CD4-positive, alpha-beta memory T cell (primary cell): ENCODE results near the gene POLR2A. TPM values are rescaled to one million over a fixed set of nuclear protein-coding genes. Genes with fewer than 3 reads are reported as not detected.
A peak's percentile ranks its signal among the peaks of the same experiment; 100 is the strongest.
"Not testable (repeated sequence)": the region's sequence is repeated elsewhere in the genome, so short reads cannot be mapped to it uniquely, and the experiment has no call there.

ENCODE experiments used
- CTCF ChIA-PET: fragments of 350-600 bp; sonication (Branson Sonifier 250); formaldehyde crosslinking; loops from one replicate; lab custom pipeline; 2021; ENCODE audit warnings: inconsistent platforms; ENCODE audit not compliant: partially characterized antibody; lab: Charles Lee
- POLR2A ChIA-PET: fragments of 350-600 bp; sonication (Branson Sonifier 250); formaldehyde crosslinking; loops from one replicate; lab custom pipeline; 2021; ENCODE audit not compliant: partially characterized antibody; lab: Charles Lee
- DNase-seq, 5 donors: peaks; one replicate each; pipeline versions ENCODE4 v3.0.0 to v3.0.0-alpha.2; 2020 to 2022; ENCODE audit warnings: mixed read lengths in 1 of 5
- H3K27ac ChIP-seq: one replicate; pipeline ENCODE4 v1.7.0; 2013; ENCODE audit warnings: low read depth, low read length
- H3K27me3 ChIP-seq: 2 replicates; pipeline ENCODE4 v1.7.0; 2013; ENCODE audit warnings: mild to moderate bottlenecking, low read length, moderate library complexity; ENCODE audit not compliant: insufficient read depth
- H3K36me3 ChIP-seq: 2 replicates; pipeline ENCODE4 v1.7.0; 2013; ENCODE audit warnings: mild to moderate bottlenecking, low read length, moderate library complexity; ENCODE audit not compliant: insufficient read depth
- H3K4me1 ChIP-seq: 2 replicates; pipeline ENCODE4 v1.7.0; 2013; ENCODE audit warnings: mild to moderate bottlenecking, low read length, moderate library complexity; ENCODE audit not compliant: insufficient read depth
- H3K4me3 ChIP-seq, 2 donors: one replicate each; pipeline ENCODE4 v1.7.0; 2013; ENCODE audit warnings: low read length in 2 of 2, mild to moderate bottlenecking in 1 of 2
- H3K9me3 ChIP-seq, 2 donors: one replicate each; pipeline ENCODE4 v1.7.0; 2013; ENCODE audit warnings: low read length in 2 of 2, control low read depth in 1 of 2; ENCODE audit not compliant: control insufficient read depth in 1 of 2
- H3K27ac Mint-ChIP-seq, 7 donors: one replicate each; pipeline ENCODE4 v1.8.0; 2020 to 2021; ENCODE audit warnings: mixed read lengths in 7 of 7, mild to moderate bottlenecking in 6 of 7, inconsistent platforms in 3 of 7, moderate library complexity in 3 of 7
- H3K27me3 Mint-ChIP-seq, 2 donors: one replicate each; pipeline ENCODE4 v1.8.0; 2020 to 2021; ENCODE audit warnings: mixed read lengths in 2 of 2
- H3K36me3 Mint-ChIP-seq, 2 donors: one replicate each; pipeline ENCODE4 v1.8.0; 2020 to 2021; ENCODE audit warnings: mixed read lengths in 2 of 2, inconsistent platforms in 1 of 2, mild to moderate bottlenecking in 1 of 2
- H3K4me1 Mint-ChIP-seq, 4 donors: one replicate each; pipeline ENCODE4 v1.8.0; 2020 to 2021; ENCODE audit warnings: mixed read lengths in 4 of 4, mild to moderate bottlenecking in 1 of 4
- H3K4me3 Mint-ChIP-seq, 8 donors: one replicate each; pipeline ENCODE4 v1.8.0; 2020 to 2021; ENCODE audit warnings: mixed read lengths in 8 of 8, mild to moderate bottlenecking in 7 of 8, moderate library complexity in 6 of 8, inconsistent platforms in 3 of 8
- H3K9me3 Mint-ChIP-seq, 8 donors: one replicate each; pipeline ENCODE4 v1.8.0; 2020 to 2021; ENCODE audit warnings: mixed read lengths in 8 of 8, mild to moderate bottlenecking in 5 of 8, inconsistent platforms in 3 of 8, moderate library complexity in 1 of 8
- intact Hi-C: fragments of 100-400 bp; cut with micrococcal nuclease; formaldehyde crosslinking; loops from one replicate; pipeline ENCODE4 v1.15.1; 2023
- polyA plus RNA-seq, 2 donors: library from polyadenylated mRNA; unstranded; fragments of 300-500 nt; fragmentation: Illumina TruSeq; gene quantifications; one replicate each; pipeline ENCODE4 v1.2.3, GENCODE V29; 2021
- total RNA-seq, 2 experiments: library from RNA; stranded (reverse); gene quantifications; one replicate each; pipeline ENCODE4 v1.2.3, GENCODE V29; 2021

The POLR2A gene
- total and polyA plus RNA-seq, 4 experiments from 2014 or later, result 8.6 to 191 (median 127) TPM

DNA sequence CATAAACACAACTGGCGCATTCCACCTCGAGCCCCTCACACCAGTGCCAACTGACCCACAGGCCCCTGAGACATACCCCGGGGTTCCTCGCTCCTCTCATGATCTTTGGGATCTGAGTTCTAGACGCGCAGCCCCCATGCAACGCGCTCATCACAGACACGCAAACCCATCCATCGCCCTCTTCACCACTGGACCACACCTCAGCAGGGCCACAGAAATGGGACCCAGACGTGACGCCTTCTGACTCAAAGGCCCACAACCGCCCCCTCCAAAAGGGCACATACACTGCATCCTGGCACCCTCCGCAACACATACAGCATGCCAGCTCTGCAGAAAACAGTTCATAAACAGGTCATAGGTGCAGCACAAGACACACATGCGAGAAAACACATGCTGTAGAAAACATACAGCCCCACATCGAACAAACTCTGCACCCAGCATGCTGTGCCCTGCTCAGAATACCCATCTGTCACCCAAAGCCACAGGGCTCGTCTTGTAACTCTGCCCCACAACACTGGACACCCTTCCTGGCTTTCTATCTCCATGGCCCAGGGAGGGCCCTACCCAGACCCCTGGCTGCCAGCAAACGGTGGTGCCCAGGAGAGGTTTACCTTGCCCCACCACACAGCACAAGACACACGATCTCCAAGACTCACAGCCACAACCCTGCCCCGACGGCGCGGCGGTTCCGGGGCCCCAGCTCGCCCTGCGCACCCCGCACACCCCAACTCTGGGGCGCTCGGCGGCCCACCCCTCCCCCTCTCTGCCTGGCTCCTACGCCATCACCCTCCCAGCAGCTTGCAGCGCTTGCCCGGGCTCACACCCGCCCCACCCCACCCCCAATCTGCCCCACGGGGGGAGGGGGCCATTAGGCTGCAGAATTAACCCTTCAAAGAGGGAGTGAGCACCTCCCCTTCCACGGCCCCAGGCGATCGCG is 5.6 kb upstream of the POLR2A start:
- no peaks in the 10 kb centered on the region for H3K9me3 Mint-ChIP-seq
- peaks cover 45 to 77% (median 64%) of the 10 kb centered on the region in 4 donors for H3K4me1 Mint-ChIP-seq
- no peaks in the 10 kb centered on the region for H3K9me3 ChIP-seq
- CTCF ChIA-PET, result interaction anchor here (1.0 to 4.2 kb wide), 6 partner anchors 9 to 82 kb away, joined by 3 to 28 read pairs (median 6); partner anchors contain the start of gene TMEM102
- peaks cover 0 to 27% of the 10 kb centered on the region in 2 donors for H3K36me3 Mint-ChIP-seq
- intact Hi-C loops, result loop anchor here (1.0 kb wide), 2 partner anchors 23 to 41 kb away; no protein-coding TSS in a partner anchor
- no peaks in the 10 kb centered on the region for H3K27me3 ChIP-seq
- H3K4me3 ChIP-seq, result peak overlapping the region; percentile 64 to 83
- POLR2A ChIA-PET, result interaction anchor here (0.8 to 13.8 kb wide), 25 partner anchors 9 to 356 kb away, joined by 3 to 398 read pairs (median 6); partner anchors contain the start of genes ACAP1, CHRNB1, FGF11 and GPS2
- no peaks in the 10 kb centered on the region for H3K36me3 ChIP-seq
- DNase-seq, result peak; percentile 70 to 79 (median 74)
- peak overlapping the region; percentile 97 for H3K27ac ChIP-seq
- peak overlapping the region; percentile 74 to 97 (median 97) for H3K27ac Mint-ChIP-seq
- H3K27me3 Mint-ChIP-seq, result no peaks in the 10 kb centered on the region
- peak overlapping the region; percentile 89 to 97 (median 94) for H3K4me3 Mint-ChIP-seq
- H3K4me1 ChIP-seq, result peaks cover 62% of the 10 kb centered on the region

DNA sequence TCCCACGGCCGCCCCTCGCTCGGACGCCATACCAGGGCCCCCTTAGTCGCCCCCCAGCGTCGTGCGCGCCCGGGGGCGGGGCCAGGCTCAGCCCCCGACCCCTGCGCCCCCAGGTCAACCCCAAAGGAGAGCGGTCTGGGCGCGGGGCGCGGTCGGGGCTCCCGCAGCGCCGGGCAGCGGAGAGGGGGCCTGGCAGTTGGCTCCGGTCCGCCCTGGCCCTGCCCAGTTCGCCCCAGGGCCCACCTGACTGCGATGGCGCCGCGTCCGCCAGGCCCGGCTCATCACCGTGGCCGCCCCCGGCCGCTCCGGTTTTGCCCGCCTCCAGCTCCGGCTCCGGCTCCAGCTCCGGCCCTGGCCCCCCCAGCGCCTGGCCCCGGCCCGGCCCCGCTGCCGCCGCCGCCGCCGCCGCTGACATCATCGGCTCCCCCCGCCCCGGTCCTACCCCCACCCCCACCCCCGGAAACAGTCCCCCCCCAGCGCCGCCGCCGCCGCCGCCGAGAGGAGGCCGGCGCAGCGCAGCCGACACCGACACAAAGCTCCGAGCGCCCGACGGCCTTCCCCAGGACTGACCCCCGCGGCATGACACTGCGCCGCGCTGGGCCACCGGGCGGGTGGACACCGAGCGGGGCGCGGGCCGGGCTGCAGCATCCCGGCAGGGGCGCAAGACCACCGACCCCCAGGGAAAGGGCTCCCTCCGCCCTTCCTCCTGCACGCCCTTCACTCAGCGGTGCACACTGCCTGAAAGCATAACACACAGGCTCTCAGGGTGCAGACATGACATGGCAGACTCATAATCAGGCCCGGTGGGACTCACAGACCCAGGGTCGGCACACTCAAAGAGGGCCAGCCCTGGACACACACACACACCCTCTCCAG is 4.7 kb upstream of the POLR2A start, which contains the start of gene ZBTB4:
Gene ZBTB4 (minus strand): TSS at position 419 of the 876 bp plus-strand sequence. CDS start 12,830 bp downstream, outside the sequence.
- POLR2A ChIA-PET, result interaction anchor here (0.6 to 13.8 kb wide), 33 partner anchors 8 to 434 kb away, joined by 3 to 398 read pairs (median 5); partner anchors contain the start of genes ACADVL, ACAP1, CHRNB1 and DLG4
- no peaks in the 10 kb centered on the region for H3K27me3 Mint-ChIP-seq
- peaks cover 0 to 37% of the 10 kb centered on the region in 2 donors for H3K36me3 Mint-ChIP-seq
- Histone ChIP-seq H3K4me3 (peak within 1 kb of the TSS; percentile 79 to 83), H3K36me3 (no peaks in the 10 kb centered on the region), H3K9me3 (no peaks in the 10 kb centered on the region), H3K4me1 (peaks cover 57% of the 10 kb centered on the region), H3K27me3 (no peaks in the 10 kb centered on the region), H3K27ac (peak within 1 kb of the TSS; percentile 97)
- peak within 1 kb of the TSS; percentile 93 to 97 (median 94) for H3K4me3 Mint-ChIP-seq
- peaks cover 0 to 4% (median 0%) of the 10 kb centered on the region in 8 donors for H3K9me3 Mint-ChIP-seq
- peak; percentile 68 to 77 (median 71) for DNase-seq
- CTCF ChIA-PET, result interaction anchor here (0.7 to 3.4 kb wide), 6 partner anchors 8 to 239 kb away, joined by 3 to 23 read pairs (median 3); partner anchors contain the start of gene TMEM102
- intact Hi-C loops, result loop anchor here (1.0 kb wide), 2 partner anchors 24 to 42 kb away; no protein-coding TSS in a partner anchor
- peak within 1 kb of the TSS; percentile 97 to 100 (median 97) for H3K27ac Mint-ChIP-seq
- peaks cover 45 to 84% (median 63%) of the 10 kb centered on the region in 4 donors for H3K4me1 Mint-ChIP-seq

DNA sequence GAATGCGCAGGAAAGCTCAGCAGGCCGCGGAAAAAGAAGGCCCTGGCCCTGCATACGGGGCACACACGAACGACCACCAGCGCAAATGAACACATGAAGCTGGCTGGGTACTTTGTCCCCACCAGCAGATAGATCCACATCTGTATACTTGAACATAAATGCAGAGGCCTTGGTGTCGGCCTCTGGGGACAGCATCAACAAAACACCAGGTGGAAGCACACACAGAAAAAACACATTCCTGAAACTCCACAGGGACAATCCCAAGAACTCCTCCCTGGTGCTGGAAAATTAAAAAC is 4.1 kb upstream of the POLR2A start:
- no peaks in the 10 kb centered on the region for H3K36me3 ChIP-seq
- peaks cover 0 to 7% (median 0%) of the 10 kb centered on the region in 8 donors for H3K9me3 Mint-ChIP-seq
- H3K4me3 Mint-ChIP-seq, result peak overlapping the region; percentile 89 to 96 (median 93)
- peaks cover 0 to 42% of the 10 kb centered on the region in 2 donors for H3K36me3 Mint-ChIP-seq
- POLR2A ChIA-PET, result interaction anchor here (0.8 to 13.8 kb wide), 24 partner anchors 17 to 434 kb away, joined by 3 to 398 read pairs (median 6); partner anchors contain the start of genes ACAP1, CHRNB1, FGF11 and FXR2
- peak overlapping the region; percentile 96 to 100 (median 97) for H3K27ac Mint-ChIP-seq
- CTCF ChIA-PET, result interaction anchor here (1.1 to 3.4 kb wide), 4 partner anchors 11 to 80 kb away, joined by 3 to 23 read pairs (median 6); partner anchors contain the start of gene TMEM102
- peaks cover 57% of the 10 kb centered on the region for H3K4me1 ChIP-seq
- no peak for DNase-seq
- H3K27me3 ChIP-seq, result no peaks in the 10 kb centered on the region
- peak overlapping the region; percentile 69 to 79 for H3K4me3 ChIP-seq
- peaks cover 47 to 90% (median 65%) of the 10 kb centered on the region in 4 donors for H3K4me1 Mint-ChIP-seq
- peak overlapping the region; percentile 97 for H3K27ac ChIP-seq
- no peaks in the 10 kb centered on the region for H3K9me3 ChIP-seq
- H3K27me3 Mint-ChIP-seq, result no peaks in the 10 kb centered on the region
- intact Hi-C loops, result no loop called here

DNA sequence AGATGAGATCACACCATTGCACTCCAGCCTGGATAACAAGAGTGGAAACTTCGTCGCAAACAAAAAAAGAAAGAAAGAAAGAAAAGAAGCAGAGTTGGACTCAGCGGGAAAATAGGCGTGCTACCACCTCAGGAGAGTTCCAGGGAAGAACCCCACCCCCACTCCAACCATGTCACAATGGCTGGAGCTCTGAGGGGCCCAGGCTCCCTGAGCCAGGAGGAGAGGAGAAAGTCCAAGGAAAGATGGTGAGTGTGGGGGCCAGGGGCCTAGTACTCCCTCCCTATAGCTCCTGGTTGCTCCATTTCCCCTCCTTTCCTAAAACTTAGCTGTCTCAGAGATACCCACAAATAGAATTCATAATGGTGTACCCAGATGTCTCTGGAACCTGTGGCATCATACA is 2.9 kb upstream of the POLR2A start, which contains the start of gene SLC35G6:
Gene SLC35G6 (plus strand): TSS at position 172 of the 400 bp plus-strand sequence. CDS start 71 bp downstream, at position 243.
- intact Hi-C loops, H3K27me3 ChIP-seq, H3K9me3 Mint-ChIP-seq, H3K27me3 Mint-ChIP-seq, H3K9me3 ChIP-seq, H3K36me3 ChIP-seq, DNase-seq: not testable (repeated sequence)
- H3K4me1 ChIP-seq, result peaks cover 54% of the 10 kb centered on the region
- peaks cover 51 to 89% (median 65%) of the 10 kb centered on the region in 4 donors for H3K4me1 Mint-ChIP-seq
- peaks cover 0 to 42% of the 10 kb centered on the region in 2 donors for H3K36me3 Mint-ChIP-seq
- H3K4me3 ChIP-seq, result peak within 1 kb of the TSS in 1 of 2 donors; percentile 69
- H3K27ac ChIP-seq, result peak within 1 kb of the TSS; percentile 97
- CTCF ChIA-PET, result interaction anchor here (0.9 to 3.4 kb wide), 4 partner anchors 24 to 244 kb away, joined by 3 to 23 read pairs (median 4); partner anchors contain the start of gene TMEM102
- H3K27ac Mint-ChIP-seq, result peak within 1 kb of the TSS; percentile 93 to 100 (median 98)
- peak within 1 kb of the TSS; percentile 55 to 98 (median 93) for H3K4me3 Mint-ChIP-seq
- POLR2A ChIA-PET, result interaction anchor here (0.7 to 13.8 kb wide), 6 partner anchors 19 to 152 kb away, joined by 3 to 398 read pairs (median 14); partner anchors contain the start of genes CHRNB1, FGF11, PLSCR3 and TMEM102

DNA sequence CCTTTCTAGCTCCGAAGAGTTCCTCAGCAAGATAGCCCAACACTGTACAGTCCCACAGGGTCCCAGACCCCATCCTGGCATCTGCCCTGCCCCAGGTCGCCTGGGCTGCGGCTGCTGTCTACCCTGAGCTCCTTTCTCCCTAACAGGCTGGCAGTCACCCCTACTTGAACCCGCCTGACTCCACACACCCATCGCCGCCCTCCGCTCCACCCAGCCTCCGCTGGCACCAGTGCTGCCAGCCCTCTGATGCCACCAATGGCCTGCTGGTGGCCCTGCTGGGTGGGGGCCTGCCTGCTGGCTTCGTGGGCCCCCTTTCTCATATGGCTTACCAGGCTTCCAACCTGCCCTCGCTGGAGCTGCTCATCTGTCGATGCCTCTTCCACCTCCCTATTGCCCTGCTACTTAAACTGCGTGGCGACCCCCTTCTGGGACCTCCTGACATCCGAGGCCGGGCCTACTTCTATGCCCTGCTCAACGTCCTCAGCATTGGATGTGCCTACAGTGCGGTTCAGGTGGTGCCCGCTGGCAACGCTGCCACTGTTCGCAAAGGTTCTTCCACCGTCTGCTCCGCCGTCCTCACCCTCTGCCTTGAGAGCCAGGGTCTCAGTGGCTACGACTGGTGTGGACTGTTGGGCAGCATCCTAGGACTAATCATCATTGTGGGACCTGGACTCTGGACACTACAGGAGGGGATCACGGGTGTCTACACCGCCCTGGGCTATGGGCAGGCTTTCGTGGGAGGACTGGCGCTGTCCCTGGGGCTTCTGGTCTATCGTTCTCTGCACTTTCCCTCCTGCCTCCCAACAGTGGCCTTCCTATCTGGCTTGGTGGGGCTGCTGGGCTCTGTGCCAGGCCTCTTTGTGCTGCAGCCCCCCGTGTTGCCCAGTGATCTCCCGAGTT is 2.1 kb upstream of the POLR2A start:
- Histone ChIP-seq H3K4me1 (peaks cover 54% of the 10 kb centered on the region), H3K27ac (peak overlapping the region; percentile 99)

More for the DNA sequence above, 2.1 kb upstream of the POLR2A start:
- Mint-ChIP-seq H3K27ac (peak overlapping the region; percentile 99 to 100 (median 100)), H3K4me1 (peaks cover 48 to 89% (median 63%) of the 10 kb centered on the region in 4 donors), H3K36me3 (peaks cover 0 to 39% of the 10 kb centered on the region in 2 donors), H3K4me3 (peak overlapping the region in 7 of 8 donors; percentile 96 to 100 (median 98))
- H3K36me3 ChIP-seq, H3K27me3 ChIP-seq, H3K4me3 ChIP-seq, intact Hi-C loops, DNase-seq, H3K27me3 Mint-ChIP-seq, H3K9me3 Mint-ChIP-seq, H3K9me3 ChIP-seq: not testable (repeated sequence)
- ChIA-PET CTCF (interaction anchor here (0.9 to 3.4 kb wide), 4 partner anchors 25 to 244 kb away, joined by 3 to 23 read pairs (median 4); partner anchors contain the start of gene TMEM102), POLR2A (interaction anchor here (0.7 to 13.8 kb wide), 9 partner anchors 20 to 153 kb away, joined by 3 to 398 read pairs (median 25); partner anchors contain the start of genes ACAP1, CHRNB1, FGF11 and PLSCR3)
